Upper lobe of left lung (tissue), 6 donors: ENCODE measurements around the gene HIRA. TPM values are rescaled to one million over a fixed set of nuclear protein-coding genes. Genes with fewer than 3 reads are reported as not detected.

Experiments used
- ATAC-seq, 2 donors: fragments of 200-7000 bp; cut with Tn5 transposase; one replicate each; pipeline ENCODE4 v1.9.1; 2022; ENCODE audit warnings: mild to moderate bottlenecking in 2 of 2, moderate library complexity in 2 of 2; ENCODE audit not compliant: low FRiP score in 2 of 2
- DNase-seq, 2 donors: peaks; one replicate each; pipeline ENCODE4 v3.0.0-alpha.2; 2019 to 2020
- H3K27ac ChIP-seq, 4 donors: fragments of 200-600 bp; sonication (generic); one replicate each; pipeline ENCODE4 v1.5.1; 2016 to 2019
- H3K27me3 ChIP-seq, 4 donors: fragments of 200-600 bp; sonication (generic); one replicate each; pipeline ENCODE4 v1.5.1; 2017 to 2019
- H3K36me3 ChIP-seq, 4 donors: fragments of 200-600 bp; sonication (generic); one replicate each; pipeline ENCODE4 v1.5.1; 2016 to 2019
- H3K4me1 ChIP-seq, 4 donors: fragments of 200-600 bp; sonication (generic); one replicate each; pipeline ENCODE4 v1.5.1; 2018 to 2019
- H3K4me3 ChIP-seq, 4 donors: fragments of 200-600 bp; sonication (generic); one replicate each; pipeline ENCODE4 v1.5.1; 2017 to 2019; ENCODE audit warnings: mild to moderate bottlenecking in 2 of 4, moderate library complexity in 1 of 4
- H3K9me3 ChIP-seq, 4 donors: fragments of 200-600 bp; sonication (generic); one replicate each; pipeline ENCODE4 v1.5.1; 2018 to 2019
- CTCF ChIP-seq, 6 experiments: fragments of 450-650 bp in 4 of 6; fragments of 200-600 bp in 2 of 6; sonication (generic) in 2 of 6; IDR thresholded peaks; one replicate each; pipeline ENCODE4 v1.5.1; 2016 to 2019; ENCODE audit warnings: antibody characterized with exemption in 6 of 6
- EP300 ChIP-seq, 4 donors: sonication (generic); formaldehyde crosslinking; IDR thresholded peaks; one replicate each; pipeline ENCODE4 v1.5.1; 2017; ENCODE audit warnings: antibody characterized with exemption in 4 of 4, control low read depth in 2 of 4
- POLR2A ChIP-seq, 4 donors: fragments of 450-650 bp; IDR thresholded peaks; one replicate each; pipeline ENCODE4 v1.5.1; 2016 to 2017; ENCODE audit warnings: antibody characterized with exemption in 4 of 4, mild to moderate bottlenecking in 2 of 4
- POLR2AphosphoS5 ChIP-seq, 2 donors: sonication (generic); formaldehyde crosslinking; IDR thresholded peaks; one replicate each; pipeline ENCODE4 v1.5.1; 2017; ENCODE audit warnings: antibody characterized with exemption in 2 of 2
- WGBS, 2 donors: methylation state at CpG; one replicate each; pipeline ENCODE4 v1.1.5; 2017 to 2018; 5-methylcytosine and 5-hydroxymethylcytosine counted together
- total RNA-seq, 6 donors: library from RNA; depleted of rRNA in 4 of 6; stranded (reverse); fragments of >200 nt in 4 of 6; gene quantifications; one replicate each; pipeline versions ENCODE4 v1.1.0 to v1.2.1, GENCODE V29; 2016 to 2021
- donor health status: DM: no; HTN: no; CAD: no; lungs with moderate emphysema.
- donor health status: DM: no; HTN: yes; CAD: no; lungs with severe emphysema.

Gene HIRA
- total RNA-seq, 6 donors from 2014 or later, result 9.9 to 27.5 (median 22.1) TPM

GRCh38 chr22:19429950-19430889 lies 1.3 kb downstream of the HIRA start:
- peak in 1 of 2 donors; percentile 59 for DNase-seq
- peak overlapping the region; percentile 83 to 95 (median 92) for H3K4me3 ChIP-seq
- peaks cover 0 to 10% (median 3%) of the 10 kb centered on the region in 4 donors for H3K36me3 ChIP-seq
- peak overlapping the region; percentile 77 to 95 (median 86) for H3K27ac ChIP-seq
- H3K27me3 ChIP-seq, result no peaks in the 10 kb centered on the region
- H3K4me1 ChIP-seq, result peaks cover 28 to 36% (median 30%) of the 10 kb centered on the region in 4 donors
- H3K9me3 ChIP-seq, result no peaks in the 10 kb centered on the region
- TF ChIP-seq EP300 (IDR thresholded peaks at IDR 0.05), result no peak
- no peak for TF ChIP-seq POLR2AphosphoS5 (IDR thresholded peaks at IDR 0.05)
- TF ChIP-seq CTCF (IDR thresholded peaks at IDR 0.05), result no peak
- TF ChIP-seq POLR2A (IDR thresholded peaks at IDR 0.05), result no peak
- ATAC-seq, result no peak
- 8 to 28% methylated on average over 7 to 12 of the region's 12 CpGs for WGBS, 2 donors

DNA sequence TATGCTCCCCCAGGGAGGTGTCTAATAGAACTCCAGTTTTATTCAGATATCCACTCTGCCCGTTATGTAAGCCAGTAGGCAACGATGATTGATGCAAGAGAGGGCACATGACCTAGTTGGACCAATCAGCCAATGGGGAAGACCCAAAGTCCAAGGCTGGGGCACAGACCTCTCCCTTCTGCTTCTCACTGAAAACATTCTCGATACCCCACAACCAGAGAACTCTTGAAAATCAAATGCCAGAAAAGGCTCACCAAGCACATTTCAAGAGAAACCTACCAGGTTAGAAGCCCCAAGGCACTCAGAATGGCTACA lies 7.4 kb downstream of the HIRA start:
- no peaks in the 10 kb centered on the region for H3K9me3 ChIP-seq
- no peaks in the 10 kb centered on the region for H3K27me3 ChIP-seq
- H3K4me3 ChIP-seq, result no peak overlapping the region
- WGBS, 2 donors, result 75 to 100% methylated on average over 1 to 3 of the region's 3 CpGs
- no peak for DNase-seq
- no peak overlapping the region for H3K27ac ChIP-seq
- H3K4me1 ChIP-seq, result peaks cover 8 to 33% (median 13%) of the 10 kb centered on the region in 4 donors
- H3K36me3 ChIP-seq, result no peaks in the 10 kb centered on the region
- ATAC-seq, result no peak
- TF ChIP-seq POLR2AphosphoS5 (IDR thresholded peaks at IDR 0.05) (no peak), EP300 (IDR thresholded peaks at IDR 0.05) (no peak), CTCF (IDR thresholded peaks at IDR 0.05) (no peak), POLR2A (IDR thresholded peaks at IDR 0.05) (no peak)

GRCh38 chr22:19422440-19423301 lies 8.9 kb downstream of the HIRA start:
- no peak for TF ChIP-seq POLR2AphosphoS5 (IDR thresholded peaks at IDR 0.05)
- no peak for TF ChIP-seq EP300 (IDR thresholded peaks at IDR 0.05)
- no peak for TF ChIP-seq CTCF (IDR thresholded peaks at IDR 0.05)
- TF ChIP-seq POLR2A (IDR thresholded peaks at IDR 0.05), result no peak
- no peak for DNase-seq
- H3K36me3 ChIP-seq, result no peaks in the 10 kb centered on the region
- peaks cover 4 to 33% (median 11%) of the 10 kb centered on the region in 4 donors for H3K4me1 ChIP-seq
- ATAC-seq, result no peak
- no peak overlapping the region for H3K4me3 ChIP-seq
- no peaks in the 10 kb centered on the region for H3K9me3 ChIP-seq
- WGBS, 2 donors, result 79 to 84% methylated on average over 11 of the region's 11 CpGs
- H3K27ac ChIP-seq, result peak overlapping the region in 1 of 4 donors; percentile 23
- no peaks in the 10 kb centered on the region for H3K27me3 ChIP-seq

- 84 to 85% methylated on average over 6 of the region's 6 CpGs for WGBS, 2 donors
- Histone ChIP-seq H3K27me3 (no peaks in the 10 kb centered on the region), H3K4me3 (no peak overlapping the region), H3K9me3 (no peaks in the 10 kb centered on the region), H3K36me3 (no peaks in the 10 kb centered on the region), H3K4me1 (peaks cover 4 to 26% (median 11%) of the 10 kb centered on the region in 4 donors), H3K27ac (peak overlapping the region in 1 of 4 donors; percentile 50)
- TF ChIP-seq CTCF (IDR thresholded peaks at IDR 0.05), result no peak
- no peak for TF ChIP-seq EP300 (IDR thresholded peaks at IDR 0.05)
- TF ChIP-seq POLR2A (IDR thresholded peaks at IDR 0.05), result no peak
- no peak for TF ChIP-seq POLR2AphosphoS5 (IDR thresholded peaks at IDR 0.05)
- ATAC-seq, result no peak
- no peak for DNase-seq
Measured at GRCh38 chr22:19420321-19420720, 11.2 kb downstream of the HIRA start.
